PC-3 (cell line): Measurements from ENCODE around the gene ATP8A1.

Experiments used
- CTCF ChIP-seq: fragments of 300-600 bp; sonication (generic); conservative IDR thresholded peaks from 2 replicates; pipeline ENCODE4 v1.5.1; 2017; ENCODE audit warnings: antibody characterized with exemption, low read depth, mild to moderate bottlenecking, low read length
- EZH2phosphoT487 ChIP-seq: fragments of 300-600 bp; sonication (generic); IDR thresholded peaks from 2 replicates; pipeline ENCODE4 v1.6.1; 2018; ENCODE audit warnings: mild to moderate bottlenecking, antibody characterized with exemption, low read length, borderline replicate concordance

DNA sequence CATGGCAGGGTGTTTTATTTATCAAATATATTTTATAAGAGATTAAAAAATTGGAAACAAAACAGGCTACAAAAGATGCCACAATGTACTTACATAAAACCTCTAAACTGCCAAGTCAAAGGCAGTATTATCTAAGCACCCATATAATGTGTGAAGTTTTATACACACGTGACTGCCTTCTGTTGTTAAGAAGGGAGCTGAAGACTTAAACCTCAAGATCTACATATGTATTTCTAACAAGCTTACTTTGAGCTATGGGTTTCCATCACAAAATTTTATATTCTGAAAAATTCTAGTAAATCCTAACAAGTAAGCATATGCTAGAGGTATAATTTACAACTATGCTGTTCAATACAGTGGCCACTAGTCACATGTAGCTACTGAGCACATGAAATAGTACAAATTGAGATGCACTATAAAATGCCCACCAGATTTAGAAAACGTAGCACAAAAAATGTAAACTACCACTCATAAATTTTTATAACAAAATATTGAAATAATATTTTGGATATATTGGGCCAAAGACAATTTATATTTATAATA lies 9.8 kb downstream of the ATP8A1 start:
- TF ChIP-seq EZH2phosphoT487, result no peak
- no peak for TF ChIP-seq CTCF
